ENCODE results near the gene SKAP2. TPM values are rescaled to one million over a fixed set of nuclear protein-coding genes. Genes with fewer than 3 reads are reported as not detected.

The SKAP2 gene
- total and polyA plus RNA-seq, 2 of the 4 experiments (the other 2 are of a cell fraction) = 5.7 to 7.4 TPM

DNA sequence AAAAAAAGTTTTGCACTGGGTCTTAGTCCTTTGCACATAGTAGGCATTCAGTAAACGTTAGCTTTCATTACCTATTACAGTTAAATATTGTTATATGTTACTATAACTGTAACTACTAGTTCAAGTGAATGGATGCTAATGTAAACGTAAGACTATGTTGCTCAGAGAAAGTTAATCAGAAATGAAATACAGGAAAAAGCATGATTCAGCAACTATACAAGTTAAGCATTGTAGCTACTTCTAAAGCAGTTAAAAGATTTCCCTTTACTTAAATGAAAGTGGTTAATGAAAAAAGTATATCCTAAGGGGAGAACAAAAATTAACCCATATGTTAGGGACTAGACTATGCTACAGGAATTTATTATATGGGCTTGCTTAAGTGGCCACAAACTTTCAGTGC, 121.2 kb downstream of the SKAP2 start:
- Histone ChIP-seq H3K23ac (ENCODE audit: low read depth, low read length) (no peak overlapping the region), H4K8ac (ENCODE audit: low read depth in 2 of 2, low read length in 2 of 2) (no peak overlapping the region), H3K18ac (ENCODE audit: low read depth, low read length) (no peak overlapping the region), H4K5ac (ENCODE audit: low read depth, low read length) (no peak overlapping the region), H3K4me3 (ENCODE audit: insufficient read depth, low read depth, low read length) (no peak overlapping the region), H3K4me1 (ENCODE audit: control insufficient read depth, insufficient read depth, low read length) (peaks cover 2% of the 10 kb centered on the region; the same call in 1 of the 2 replicates), H3K4ac (ENCODE audit: low read depth, low read length) (no peak overlapping the region), H3K4me2 (ENCODE audit: low read depth, low read length) (no peak overlapping the region), H3K27me3 (ENCODE audit: control insufficient read depth, insufficient read depth, low read length) (no peaks in the 10 kb centered on the region), H3K14ac (replicated peaks; ENCODE audit: low read depth, low read length) (no peak overlapping the region), H3K36me3 (ENCODE audit: control insufficient read depth, insufficient read depth, low read length) (peaks cover 2% of the 10 kb centered on the region; the same call in 1 of the 2 replicates), H4K91ac (ENCODE audit: insufficient read depth, low read depth, low read length) (no peak overlapping the region), H2AFZ (replicated peaks; ENCODE audit: low read length, poor library complexity) (no peak overlapping the region), H2BK5ac (ENCODE audit: low read depth, low read length, poor library complexity, severe bottlenecking) (no peak overlapping the region), H3K27ac (ENCODE audit: insufficient read depth, low read length) (no peak overlapping the region), H2BK120ac (ENCODE audit: low read depth, low read length) (no peak overlapping the region), H2AK9ac (replicated peaks; ENCODE audit: low read depth, low read length, poor library complexity) (no peak overlapping the region), H4K20me1 (ENCODE audit: insufficient read depth, low read length) (no peaks in the 10 kb centered on the region), H2BK15ac (ENCODE audit: low read depth, low read length) (no peak overlapping the region), H3K9me1 (ENCODE audit: insufficient read depth, low read length) (no peaks in the 10 kb centered on the region), H3K9me3 (ENCODE audit: control insufficient read depth, insufficient read depth, low read length) (no peaks in the 10 kb centered on the region), H2BK20ac (ENCODE audit: low read depth, low read length) (no peak overlapping the region), H3K79me1 (ENCODE audit: low read depth in 1 of 2, low read length in 2 of 2) (no peaks in the 10 kb centered on the region), H3K9ac (ENCODE audit: low read depth, low read length) (no peak overlapping the region), H2AK5ac (ENCODE audit: low read depth, low read length) (no peak overlapping the region), H3K56ac (ENCODE audit: extremely low read depth, insufficient read depth, low read length) (no peak overlapping the region)
- no peak for TF ChIP-seq MXI1 (IDR thresholded peaks at IDR 0.05; ENCODE audit: borderline replicate concordance, low read depth, low read length)
- TF ChIP-seq, protein P1, sequence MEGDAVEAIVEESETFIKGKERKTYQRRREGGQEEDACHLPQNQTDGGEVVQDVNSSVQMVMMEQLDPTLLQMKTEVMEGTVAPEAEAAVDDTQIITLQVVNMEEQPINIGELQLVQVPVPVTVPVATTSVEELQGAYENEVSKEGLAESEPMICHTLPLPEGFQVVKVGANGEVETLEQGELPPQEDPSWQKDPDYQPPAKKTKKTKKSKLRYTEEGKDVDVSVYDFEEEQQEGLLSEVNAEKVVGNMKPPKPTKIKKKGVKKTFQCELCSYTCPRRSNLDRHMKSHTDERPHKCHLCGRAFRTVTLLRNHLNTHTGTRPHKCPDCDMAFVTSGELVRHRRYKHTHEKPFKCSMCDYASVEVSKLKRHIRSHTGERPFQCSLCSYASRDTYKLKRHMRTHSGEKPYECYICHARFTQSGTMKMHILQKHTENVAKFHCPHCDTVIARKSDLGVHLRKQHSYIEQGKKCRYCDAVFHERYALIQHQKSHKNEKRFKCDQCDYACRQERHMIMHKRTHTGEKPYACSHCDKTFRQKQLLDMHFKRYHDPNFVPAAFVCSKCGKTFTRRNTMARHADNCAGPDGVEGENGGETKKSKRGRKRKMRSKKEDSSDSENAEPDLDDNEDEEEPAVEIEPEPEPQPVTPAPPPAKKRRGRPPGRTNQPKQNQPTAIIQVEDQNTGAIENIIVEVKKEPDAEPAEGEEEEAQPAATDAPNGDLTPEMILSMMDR (conservative IDR thresholded peaks at IDR 0.05; ENCODE audit: low read depth, low read length) = no peak
- no peak for TF ChIP-seq RFX5 (IDR thresholded peaks at IDR 0.05; ENCODE audit: low read depth, low read length)
- no peak for TF ChIP-seq BHLHE40 (IDR thresholded peaks at IDR 0.05; ENCODE audit: low read depth, low read length)
- TF ChIP-seq, protein P2, sequence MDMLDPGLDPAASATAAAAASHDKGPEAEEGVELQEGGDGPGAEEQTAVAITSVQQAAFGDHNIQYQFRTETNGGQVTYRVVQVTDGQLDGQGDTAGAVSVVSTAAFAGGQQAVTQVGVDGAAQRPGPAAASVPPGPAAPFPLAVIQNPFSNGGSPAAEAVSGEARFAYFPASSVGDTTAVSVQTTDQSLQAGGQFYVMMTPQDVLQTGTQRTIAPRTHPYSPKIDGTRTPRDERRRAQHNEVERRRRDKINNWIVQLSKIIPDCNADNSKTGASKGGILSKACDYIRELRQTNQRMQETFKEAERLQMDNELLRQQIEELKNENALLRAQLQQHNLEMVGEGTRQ (IDR thresholded peaks at IDR 0.05; ENCODE audit: low read depth, low read length) = no peak
- no peak for TF ChIP-seq CEBPB (IDR thresholded peaks at IDR 0.05; ENCODE audit: low read depth, low read length)
- no peak for TF ChIP-seq CHD1 (IDR thresholded peaks at IDR 0.05; ENCODE audit: low read depth, low read length)
- TF ChIP-seq RAD21 (IDR thresholded peaks at IDR 0.05; ENCODE audit: low read length) = no peak
- TF ChIP-seq RCOR1 (IDR thresholded peaks at IDR 0.05; ENCODE audit: insufficient replicate concordance, low read length) = no peak
- TF ChIP-seq MAFK (IDR thresholded peaks at IDR 0.05; ENCODE audit: low read depth, low read length) = peak; percentile 38; the same call in 1 of the 2 replicates
- TF ChIP-seq NFE2L2 (IDR thresholded peaks at IDR 0.05; ENCODE audit: low read depth, low read length) = peak; percentile 11; the same call in 1 of the 2 replicates
- no peak for TF ChIP-seq MAZ (IDR thresholded peaks at IDR 0.05; ENCODE audit: borderline replicate concordance, low read depth, low read length)
- no CpG with 5 or more reads among the region's 2 CpGs for WGBS, 2 experiments (ENCODE audit: extremely low coverage in 2 of 2, insufficient read length in 1 of 2)
- in situ Hi-C loops (cut with MboI; ENCODE audit: low sequenced_read_pairs) = no loop called here
- POLR2A ChIA-PET (ENCODE audit: unreplicated experiment) = no interaction called here
- DNase-seq = peak; percentile 13
- intact Hi-C loops (cut with micrococcal nuclease) = no loop called here
- dilution Hi-C loops (cut with HindIII; ENCODE audit: low sequenced_read_pairs, unreplicated experiment) = no loop called here
- ATAC-seq (ENCODE audit: low read depth) = peak; percentile 56
- no TSS peak for BruUV-seq (replicated peaks)
- CTCF ChIA-PET = no interaction called here
